K562 (cell line): ENCODE results near the gene HS3ST3A1. TPM values are rescaled to one million over a fixed set of nuclear protein-coding genes. Genes with fewer than 3 reads are reported as not detected.

Experiments
- ATAC-seq: fragments of 200-7000 bp; cut with Tn5 transposase; 3 replicates; pipeline ENCODE4 v1.9.1; 2020; ENCODE audit warnings: moderate library complexity
- BruUV-seq: library from RNA; stranded (reverse); fragments of 400-500 nt; replicated peaks from 2 replicates; lab custom pipeline; 2021; lab: Mats Ljungman, UMichigan
- CTCF ChIA-PET: fragments of 300-600 bp; formaldehyde crosslinking; extraction: SDS; loops from one replicate; lab custom pipeline; 2021; ENCODE audit warnings: low intra/inter-chr PET ratio; lab: Yijun Ruan, JAX
- POLR2A ChIA-PET: fragments of 300-600, 350-650 bp; sonication (Branson Sonifier 250); formaldehyde crosslinking; extraction: SDS; loops from one replicate; lab custom pipeline; 2021; ENCODE audit warnings: antibody characterized with exemption, inconsistent platforms; lab: Yijun Ruan, JAX
- DNase-seq, 4 experiments: peaks; one replicate each; pipeline versions ENCODE4 v3.0.0 to v3.0.0-alpha.2; 2011 to 2018; ENCODE audit warnings: low spot score in 3 of 4, mixed read lengths in 3 of 4; ENCODE audit errors: extremely low read depth in 1 of 4
- FAIRE-seq: peaks from 2 replicates; lab custom pipeline; 2011; peaks lifted over from hg19 to GRCh38; lab: Jason Lieb, UNC
- H2AFZ ChIP-seq: 2 replicates; pipeline ENCODE4 v1.6.0; 2011; ENCODE audit warnings: low read depth, low read length, control low read depth, inconsistent platforms
- H3K27ac ChIP-seq: fragments of 200-600 bp; 3 replicates; pipeline ENCODE4 v1.8.0; 2011; ENCODE audit warnings: low read depth, mild to moderate bottlenecking, control low read depth, inconsistent platforms, low read length, moderate library complexity, mixed read lengths; ENCODE audit errors: extremely low read depth
- H3K27me3 ChIP-seq, 2 experiments: fragments of 300-600 bp in 1 of 2; 2 replicates in 1 of 2; 3 replicates in 1 of 2; pipeline versions ENCODE4 v1.6.0 to v1.8.0; 2011; ENCODE audit warnings: inconsistent platforms in 2 of 2, low read length in 2 of 2, mild to moderate bottlenecking in 1 of 2, mixed read lengths in 1 of 2, moderate library complexity in 1 of 2; ENCODE audit not compliant: control insufficient read depth in 2 of 2, insufficient read depth in 2 of 2
- H3K36me3 ChIP-seq: fragments of 300-600 bp; 3 replicates; pipeline ENCODE4 v1.8.0; 2011; ENCODE audit warnings: mild to moderate bottlenecking, low read length, inconsistent platforms; ENCODE audit not compliant: control insufficient read depth, insufficient read depth
- H3K4me1 ChIP-seq, 2 experiments: fragments of 200-600 bp in 1 of 2; replicated peaks in 1 of 2; 2 replicates in 1 of 2; 3 replicates in 1 of 2; pipeline versions ENCODE4 v1.5.1 to v1.8.0; 2011; ENCODE audit warnings: inconsistent platforms in 2 of 2, low read length in 2 of 2, mild to moderate bottlenecking in 1 of 2, mixed read lengths in 1 of 2, moderate library complexity in 1 of 2; ENCODE audit not compliant: control insufficient read depth in 2 of 2, insufficient read depth in 2 of 2
- H3K4me2 ChIP-seq: 2 replicates; pipeline ENCODE4 v1.6.1; 2011; ENCODE audit warnings: low read length, control low read depth, inconsistent platforms, mixed read lengths; ENCODE audit not compliant: insufficient read depth
- H3K4me3 ChIP-seq: fragments of 200-600 bp; sonication (generic), shearing (Covaris generic); 2 replicates; pipeline ENCODE4 v1.5.1; 2016; ENCODE audit warnings: control low read depth, inconsistent platforms
- H3K79me2 ChIP-seq: fragments of 200-600 bp; 3 replicates; pipeline ENCODE4 v1.8.0; 2011; ENCODE audit warnings: low read length, inconsistent platforms; ENCODE audit not compliant: control insufficient read depth, insufficient read depth
- H3K9ac ChIP-seq, 2 experiments: 2 replicates each; pipeline versions ENCODE4 v1.6.0 to v1.6.1; 2011; ENCODE audit warnings: low read depth in 2 of 2, low read length in 2 of 2, control low read depth in 1 of 2, inconsistent platforms in 1 of 2, mild to moderate bottlenecking in 1 of 2, mixed read lengths in 1 of 2; ENCODE audit not compliant: insufficient read depth in 1 of 2
- H3K9me1 ChIP-seq: one replicate; pipeline ENCODE4 v1.6.0; 2011; ENCODE audit warnings: inconsistent platforms, mild to moderate bottlenecking, low read length, moderate library complexity; ENCODE audit not compliant: control insufficient read depth, insufficient read depth
- H3K9me3 ChIP-seq: replicated peaks from 2 replicates; pipeline ENCODE4 v1.5.1; 2011; ENCODE audit warnings: low read depth, low read length, inconsistent platforms; ENCODE audit not compliant: control insufficient read depth, insufficient read depth
- H4K20me1 ChIP-seq: replicated peaks from 2 replicates; pipeline ENCODE4 v1.6.1; 2011; ENCODE audit warnings: low read length, inconsistent platforms, mixed read lengths; ENCODE audit not compliant: control insufficient read depth, insufficient read depth
- CBFA2T3 ChIP-seq: fragments of 450-650 bp; IDR thresholded peaks from 2 replicates; pipeline ENCODE4 v1.6.1; 2017
- POU5F1 ChIP-seq: fragments of 150-350 bp; IDR thresholded peaks from 2 replicates; pipeline ENCODE4 v1.6.1; 2014; ENCODE audit warnings: borderline replicate concordance, low read length, low read depth, mild to moderate bottlenecking; ENCODE audit not compliant: partially characterized antibody
- WGBS: fragments of 100-300 bp; shearing (Covaris generic); methylation state at CpG from one replicate; pipeline ENCODE4 v1.1.6; 2016; ENCODE audit warnings: low coverage, mixed read lengths; ENCODE audit not compliant: insufficient coverage; ENCODE audit errors: missing lambda C conversion rate; 5-methylcytosine and 5-hydroxymethylcytosine counted together
- in situ Hi-C: fragments of 300-500 bp; cut with MboI; formaldehyde crosslinking; loops from 4 replicates; pipeline ENCODE4 v1.15.0; 2018; ENCODE audit warnings: inconsistent platforms, mixed read lengths
- intact Hi-C: fragments of 100-400 bp; cut with micrococcal nuclease; formaldehyde crosslinking; loops from 2 replicates; pipeline ENCODE4 v1.14.2; 2022
- polyA plus RNA-seq, 8 experiments: library from polyadenylated mRNA; depleted of rRNA in 4 of 8; stranded (reverse) in 5 of 8; unstranded in 3 of 8; fragments of >200 nt; fragmentation: Nextera tagmentation in 2 of 8; fragmentation: Illumina TruSeq in 1 of 8; extraction: Ambion mirVana in 2 of 8; extraction: Trizol in 1 of 8; gene quantifications; 2 replicates each; pipeline versions ENCODE4 v1.2.1 to v1.2.3, GENCODE V29; 2011 to 2014; ENCODE audit warnings: inconsistent platforms in 1 of 8, missing spikeins in 1 of 8
- total RNA-seq, 7 experiments: library from RNA; depleted of rRNA in 6 of 7; stranded (reverse); fragments of >200 nt in 6 of 7; fragmentation: Illumina TruSeq in 2 of 7; extraction: Trizol in 2 of 7; gene quantifications; 2 replicates each; pipeline versions ENCODE4 v1.2.1 to v1.2.3, GENCODE V29; 2011 to 2021; ENCODE audit warnings: low replicate concordance in 1 of 7
- TF ChIP-seq, protein P1 (sequence below): sonication (generic); formaldehyde crosslinking; IDR thresholded peaks from 2 replicates; pipeline ENCODE4 v1.8.0; 2022; ENCODE audit warnings: missing genetic modification reagents, mild to moderate bottlenecking, moderate library complexity, borderline replicate concordance
- TF ChIP-seq, protein P2 (sequence below): fragments of 450-650 bp; IDR thresholded peaks from 2 replicates; pipeline ENCODE4 v1.6.1; 2014; ENCODE audit warnings: low read depth, mild to moderate bottlenecking, moderate library complexity, borderline replicate concordance

Gene HS3ST3A1
- total and polyA plus RNA-seq, 9 of the 15 experiments (the other 6 are each of a cell fraction or from before 2014, with no cell fraction given), result 0.25 to 14.8 (median 2.3) TPM

- peaks cover 5 to 18% of the 10 kb centered on the region in 2 experiments; a peak in 4 of 5 replicates for H3K4me1 ChIP-seq
- H2AFZ ChIP-seq, result no peak overlapping the region
- POLR2A ChIA-PET, result interaction anchor here (0.7 kb wide), 2 partner anchors 21 to 45 kb away, joined by 3 to 4 read pairs; no protein-coding TSS in a partner anchor
- H3K4me3 ChIP-seq, result no peak overlapping the region
- 90% methylated on average over 2 of the region's 2 CpGs for WGBS
- no peaks in the 10 kb centered on the region for H4K20me1 ChIP-seq
- TF ChIP-seq CBFA2T3 (peak; percentile 37; the same call in 1 of the 2 replicates), POU5F1 (no peak)
- TF ChIP-seq, protein P1, sequence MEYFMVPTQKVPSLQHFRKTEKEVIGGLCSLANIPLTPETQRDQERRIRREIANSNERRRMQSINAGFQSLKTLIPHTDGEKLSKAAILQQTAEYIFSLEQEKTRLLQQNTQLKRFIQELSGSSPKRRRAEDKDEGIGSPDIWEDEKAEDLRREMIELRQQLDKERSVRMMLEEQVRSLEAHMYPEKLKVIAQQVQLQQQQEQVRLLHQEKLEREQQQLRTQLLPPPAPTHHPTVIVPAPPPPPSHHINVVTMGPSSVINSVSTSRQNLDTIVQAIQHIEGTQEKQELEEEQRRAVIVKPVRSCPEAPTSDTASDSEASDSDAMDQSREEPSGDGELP (CRISPR knock-in tag), result peak; percentile 38; the same call in 1 of the 2 replicates
- TF ChIP-seq, protein P2, sequence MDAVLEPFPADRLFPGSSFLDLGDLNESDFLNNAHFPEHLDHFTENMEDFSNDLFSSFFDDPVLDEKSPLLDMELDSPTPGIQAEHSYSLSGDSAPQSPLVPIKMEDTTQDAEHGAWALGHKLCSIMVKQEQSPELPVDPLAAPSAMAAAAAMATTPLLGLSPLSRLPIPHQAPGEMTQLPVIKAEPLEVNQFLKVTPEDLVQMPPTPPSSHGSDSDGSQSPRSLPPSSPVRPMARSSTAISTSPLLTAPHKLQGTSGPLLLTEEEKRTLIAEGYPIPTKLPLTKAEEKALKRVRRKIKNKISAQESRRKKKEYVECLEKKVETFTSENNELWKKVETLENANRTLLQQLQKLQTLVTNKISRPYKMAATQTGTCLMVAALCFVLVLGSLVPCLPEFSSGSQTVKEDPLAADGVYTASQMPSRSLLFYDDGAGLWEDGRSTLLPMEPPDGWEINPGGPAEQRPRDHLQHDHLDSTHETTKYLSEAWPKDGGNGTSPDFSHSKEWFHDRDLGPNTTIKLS, result no peak
- no TSS peak for BruUV-seq
- FAIRE-seq, result no peak
- CTCF ChIA-PET, result no interaction called here
- intact Hi-C loops (loop anchor here (10.0 kb wide), 1 partner anchor 184 kb away; no protein-coding TSS in a partner anchor), in situ Hi-C loops (no loop called here)
- peaks cover 7% of the 10 kb centered on the region for H3K9me3 ChIP-seq
- peaks cover 8% of the 10 kb centered on the region; the same call in 1 of the 3 replicates for H3K36me3 ChIP-seq
- H3K79me2 ChIP-seq, result peaks cover 21% of the 10 kb centered on the region; the same call in 2 of the 3 replicates
- H3K4me2 ChIP-seq, result no peak overlapping the region
- H3K27me3 ChIP-seq, result no peaks in the 10 kb centered on the region
- DNase-seq, result peak in 2 of 4 experiments; percentile 42 to 45
- no peak overlapping the region for H3K27ac ChIP-seq
- no peak for ATAC-seq
- H3K9ac ChIP-seq, result no peak overlapping the region
- no peaks in the 10 kb centered on the region for H3K9me1 ChIP-seq
Observed at GRCh38 chr17:13518261-13519000, 83.3 kb downstream of the HS3ST3A1 start.
